DLD1 (cell line): Measurements from ENCODE around the gene WDR82.

Experiments used
- in situ Hi-C: cut with HindIII; loops from 2 replicates; pipeline ENCODE4 v1.10.0; 2017; ENCODE audit warnings: low sequenced_read_pairs

Gene WDR82

GRCh38 chr3:52210550-52211046, 67.9 kb downstream of the WDR82 start:
- in situ Hi-C loops: no loop called here

DNA sequence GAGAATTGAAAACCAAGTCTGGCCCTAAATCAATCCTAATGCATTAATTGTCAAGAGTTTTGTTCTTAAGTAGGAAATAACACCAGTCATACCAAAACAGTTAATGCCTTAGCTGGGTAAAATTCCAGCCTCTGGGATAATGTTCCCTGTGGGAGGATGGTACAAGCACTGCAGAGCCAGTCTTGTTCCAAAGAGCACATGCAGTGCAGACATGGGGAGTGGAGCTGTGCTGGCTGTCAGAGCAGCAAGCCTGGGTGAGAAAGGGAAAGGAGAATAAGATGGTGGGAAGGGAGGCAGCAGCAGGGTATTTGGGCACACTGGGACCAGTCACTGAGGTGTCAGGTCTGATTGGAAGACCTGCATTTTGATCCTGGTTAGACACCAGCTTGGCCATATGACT, 68.4 kb downstream of the WDR82 start:
- in situ Hi-C loops: no loop called here

DNA sequence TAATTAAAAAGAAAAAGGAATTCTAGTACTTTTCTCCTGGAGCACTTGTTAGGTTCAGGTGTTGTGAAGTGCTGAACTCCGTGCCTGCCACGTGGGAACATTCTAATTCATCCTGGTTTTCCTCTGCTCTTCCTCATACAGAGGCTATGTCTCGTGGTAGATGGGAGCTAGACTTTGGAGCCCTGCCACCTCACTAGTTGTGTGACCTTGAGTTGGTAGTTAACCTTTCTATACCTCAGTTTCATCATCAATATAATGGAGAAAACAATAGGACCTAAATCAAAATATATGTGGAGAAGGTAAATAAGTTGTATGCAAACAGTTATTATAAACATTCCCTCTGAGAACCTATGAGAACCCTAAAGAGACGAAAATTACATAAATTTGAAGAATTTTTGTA, 69.9 kb downstream of the WDR82 start:
- in situ Hi-C loops: no loop called here

GRCh38 chr3:52205727-52206372, 72.6 kb downstream of the WDR82 start:
- in situ Hi-C loops: no loop called here
